GM18511 (cell line): ENCODE data around the gene CAND2.

Source experiments
- ATAC-seq: cut with Tn5 transposase; IDR thresholded peaks from one replicate; pipeline ENCODE4 v1.9.1; 2021; ENCODE audit warnings: mild to moderate bottlenecking, moderate library complexity; ENCODE audit not compliant: unreplicated experiment

CAND2 gene

DNA sequence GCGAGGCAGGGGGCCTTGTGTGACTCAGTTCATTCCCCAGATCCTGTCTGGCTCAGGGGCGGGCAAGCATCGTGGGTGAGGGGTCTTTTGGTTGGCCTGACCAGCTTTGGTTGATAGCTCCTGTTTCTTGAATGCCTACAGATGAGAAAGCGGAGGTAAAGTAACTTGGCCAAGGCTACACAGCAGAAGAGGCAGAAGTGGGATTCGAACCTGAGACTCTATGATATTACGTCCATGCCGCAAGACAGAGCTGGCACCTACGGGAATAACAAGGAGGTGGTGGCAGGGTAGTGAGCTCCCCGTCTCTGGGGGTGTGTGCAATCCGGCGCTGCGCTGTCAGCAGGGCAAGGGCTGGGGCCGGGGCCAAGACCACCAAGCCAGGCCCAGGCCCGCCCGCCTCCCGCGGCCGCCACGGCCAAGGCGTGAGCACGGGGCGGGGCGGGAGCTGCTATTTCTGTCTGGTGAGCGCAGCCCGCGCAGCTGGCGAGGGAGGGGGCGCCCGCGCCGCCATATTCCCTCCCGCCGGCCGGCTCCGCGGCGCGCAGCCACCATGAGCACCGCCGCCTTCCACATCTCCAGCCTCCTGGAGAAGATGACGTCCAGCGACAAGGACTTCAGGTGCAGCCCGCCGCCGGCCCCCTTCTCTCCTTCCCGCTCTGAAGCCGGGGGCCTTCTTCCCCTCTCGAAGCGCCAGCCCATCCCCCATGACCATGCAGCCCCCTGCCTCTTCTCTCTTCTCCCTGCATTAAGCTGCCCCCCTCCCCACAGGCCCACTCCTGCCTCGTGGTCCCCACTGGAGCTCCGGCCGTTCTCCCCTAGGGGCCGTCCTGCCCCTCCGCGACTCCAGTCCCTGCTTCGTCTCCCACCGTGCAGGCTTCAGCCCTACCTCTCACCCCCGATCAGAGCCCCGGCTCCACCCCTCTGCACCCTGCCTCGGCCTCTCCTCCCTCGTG lies at the start of gene CAND2:
TSS of gene CAND2 (plus strand) at position 510 of the 953 bp plus-strand sequence. CDS start at position 551, 41 bp downstream.
- ATAC-seq = no peak

DNA sequence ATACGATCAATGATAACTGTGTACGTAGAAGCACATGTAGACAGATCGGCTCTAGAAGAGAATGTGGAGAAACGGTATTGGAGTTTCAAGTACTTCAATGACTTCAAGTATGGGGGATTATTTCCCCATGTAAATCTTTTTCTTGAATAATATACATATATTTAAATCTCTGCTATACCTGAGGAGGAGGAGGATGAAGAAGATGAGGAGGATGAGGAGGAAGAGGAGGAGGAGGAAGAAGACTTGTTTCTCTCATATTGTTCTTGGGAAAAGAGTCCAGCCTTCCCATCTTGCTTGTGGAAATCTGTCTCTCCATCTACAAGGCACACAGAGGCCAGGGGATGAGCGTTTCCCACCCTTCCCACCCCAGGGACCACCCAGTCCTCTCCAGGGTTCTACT lies 48.0 kb upstream of the CAND2 start:
- no peak for ATAC-seq

- no peak for ATAC-seq
These were observed 46.3 kb upstream of the CAND2 start for GRCh38 chr3:12750223-12750622.

- no peak for ATAC-seq
These were observed 45.8 kb upstream of the CAND2 start for GRCh38 chr3:12750658-12751071.

- no peak for ATAC-seq
These were observed 44.9 kb upstream of the CAND2 start for GRCh38 chr3:12751571-12751970.

GRCh38 chr3:12752102-12752501 lies 44.4 kb upstream of the CAND2 start:
- ATAC-seq = no peak

- no peak for ATAC-seq
These were observed 43.7 kb upstream of the CAND2 start for GRCh38 chr3:12752809-12753208.

DNA sequence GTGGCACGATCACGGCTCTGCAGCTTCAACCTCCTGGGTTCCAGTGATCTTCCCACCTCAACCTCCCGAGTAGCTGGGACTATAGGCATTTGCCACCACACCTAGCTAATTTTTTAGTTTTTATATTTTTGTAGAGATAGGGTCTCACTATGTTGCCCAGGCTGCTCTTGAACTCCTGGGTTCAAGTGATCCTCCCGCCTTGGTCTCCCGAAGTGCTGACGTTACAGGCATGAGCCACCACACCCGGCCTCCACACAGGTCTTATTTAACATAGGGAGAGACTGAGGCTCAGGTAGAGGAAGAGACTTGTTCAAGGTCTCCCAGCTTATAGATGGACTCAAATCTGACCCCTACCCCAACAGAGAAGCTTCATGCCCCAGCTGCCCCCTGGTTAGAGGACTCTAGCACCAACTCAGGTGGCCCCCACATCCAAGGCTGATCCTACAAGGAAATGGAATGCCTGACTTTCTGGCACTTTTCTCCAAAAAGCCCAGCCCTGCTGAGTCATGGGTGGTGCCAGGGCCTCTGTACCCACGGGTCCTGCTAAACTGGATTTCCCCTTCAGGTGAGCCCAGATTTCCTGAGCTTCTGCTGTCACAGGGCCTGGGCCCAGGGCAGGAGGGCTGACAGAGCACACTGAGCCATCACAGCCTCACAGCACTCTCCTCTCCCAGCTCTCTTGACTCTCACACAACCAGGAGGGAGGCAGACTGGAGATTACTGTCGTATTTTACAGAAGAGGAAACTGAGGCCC lies 43.0 kb upstream of the CAND2 start:
- no peak for ATAC-seq

DNA sequence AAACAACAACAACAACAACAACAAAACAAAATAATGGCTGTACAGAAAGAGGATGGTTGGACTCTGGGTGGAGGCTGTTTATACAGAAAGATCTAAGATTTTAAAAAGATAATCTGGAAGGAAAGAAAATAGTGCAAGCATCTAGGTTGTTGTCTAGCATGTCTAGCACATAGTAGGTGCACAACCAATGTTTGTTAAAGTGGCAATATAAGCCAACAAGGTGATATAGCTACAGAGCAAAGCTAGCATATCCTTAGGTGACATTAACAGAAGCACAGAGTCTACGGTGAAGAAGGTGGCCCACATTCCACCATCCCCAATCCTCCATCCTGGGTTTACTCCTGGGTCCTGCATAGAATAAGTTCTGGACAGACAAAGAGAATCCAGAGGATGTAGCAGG lies 42.2 kb upstream of the CAND2 start:
- no peak for ATAC-seq

GRCh38 chr3:12755754-12756153 lies 40.7 kb upstream of the CAND2 start:
- no peak for ATAC-seq

- ATAC-seq = no peak
These were observed 40.3 kb upstream of the CAND2 start for GRCh38 chr3:12756175-12756574.

- ATAC-seq = no peak
These were observed 39.8 kb upstream of the CAND2 start for GRCh38 chr3:12756635-12757034.

DNA sequence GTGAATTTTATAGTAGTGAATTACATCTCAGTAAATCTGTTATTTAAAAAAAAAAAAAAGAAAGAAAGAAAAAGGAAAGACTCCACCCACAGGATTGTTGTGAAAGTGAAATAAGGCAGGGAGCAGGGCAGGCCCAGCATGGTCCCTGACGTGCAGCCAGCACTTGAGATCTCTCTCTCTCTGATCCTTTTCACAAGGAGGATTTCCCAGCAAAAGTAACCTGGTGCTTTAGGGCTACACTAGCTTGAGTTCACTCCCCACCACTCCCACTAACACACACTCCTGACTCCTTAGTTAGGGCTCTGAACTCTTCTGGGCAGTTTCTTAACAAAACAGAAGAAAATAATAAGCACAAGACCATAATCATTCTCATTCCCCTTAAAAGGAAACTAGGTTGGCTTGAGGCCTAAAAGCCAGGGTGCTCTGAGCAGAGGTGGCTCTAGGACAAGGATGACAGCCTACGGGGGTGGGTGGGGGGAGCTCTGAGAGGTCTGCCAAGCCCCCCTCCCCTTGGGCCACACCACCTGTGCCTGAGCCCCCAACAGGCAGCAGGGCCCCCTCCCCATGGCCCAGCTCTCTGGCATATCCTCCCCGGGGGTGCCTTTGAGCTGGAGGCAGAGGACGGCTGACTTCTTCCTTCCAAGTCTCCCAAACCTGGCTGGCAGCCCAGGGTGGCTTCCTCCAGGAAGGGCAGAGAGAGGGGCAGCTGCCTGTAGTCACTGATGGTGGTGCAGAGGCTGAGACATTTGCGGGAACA lies 38.3 kb upstream of the CAND2 start:
- peak; percentile 48 for ATAC-seq

DNA sequence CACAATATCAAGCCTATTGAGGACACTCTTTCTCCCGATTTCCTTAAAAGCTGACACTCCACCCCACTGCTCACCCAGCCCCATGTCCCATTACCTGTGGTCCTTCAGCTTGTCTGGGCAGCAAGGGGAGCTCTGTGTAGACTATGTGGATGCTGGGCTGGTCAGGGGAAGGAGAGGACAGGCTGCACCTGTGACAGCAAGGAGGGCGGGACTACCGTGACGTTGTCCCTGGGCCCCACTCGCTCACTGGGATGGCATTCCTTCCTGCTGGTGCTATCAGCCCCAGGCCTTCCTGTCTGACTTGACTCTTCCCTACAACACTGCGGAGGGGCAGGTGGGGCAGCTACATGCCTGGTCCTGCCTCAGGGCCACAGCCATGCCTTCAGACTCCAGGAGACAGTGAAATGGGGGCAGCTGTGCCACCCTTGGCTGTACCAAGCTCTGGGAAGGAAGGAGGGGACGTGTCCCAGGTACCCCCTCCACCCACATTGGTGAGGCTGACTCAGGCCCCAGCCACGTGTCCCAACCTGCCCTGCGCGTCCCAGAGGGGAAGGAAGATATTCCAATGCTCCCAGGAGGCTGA lies 37.3 kb upstream of the CAND2 start, which contains the start of gene TMEM40:
TSS of gene TMEM40 (minus strand) at position 163 of the 583 bp plus-strand sequence. CDS start 9,427 bp downstream, outside the sequence.
- ATAC-seq = no peak

DNA sequence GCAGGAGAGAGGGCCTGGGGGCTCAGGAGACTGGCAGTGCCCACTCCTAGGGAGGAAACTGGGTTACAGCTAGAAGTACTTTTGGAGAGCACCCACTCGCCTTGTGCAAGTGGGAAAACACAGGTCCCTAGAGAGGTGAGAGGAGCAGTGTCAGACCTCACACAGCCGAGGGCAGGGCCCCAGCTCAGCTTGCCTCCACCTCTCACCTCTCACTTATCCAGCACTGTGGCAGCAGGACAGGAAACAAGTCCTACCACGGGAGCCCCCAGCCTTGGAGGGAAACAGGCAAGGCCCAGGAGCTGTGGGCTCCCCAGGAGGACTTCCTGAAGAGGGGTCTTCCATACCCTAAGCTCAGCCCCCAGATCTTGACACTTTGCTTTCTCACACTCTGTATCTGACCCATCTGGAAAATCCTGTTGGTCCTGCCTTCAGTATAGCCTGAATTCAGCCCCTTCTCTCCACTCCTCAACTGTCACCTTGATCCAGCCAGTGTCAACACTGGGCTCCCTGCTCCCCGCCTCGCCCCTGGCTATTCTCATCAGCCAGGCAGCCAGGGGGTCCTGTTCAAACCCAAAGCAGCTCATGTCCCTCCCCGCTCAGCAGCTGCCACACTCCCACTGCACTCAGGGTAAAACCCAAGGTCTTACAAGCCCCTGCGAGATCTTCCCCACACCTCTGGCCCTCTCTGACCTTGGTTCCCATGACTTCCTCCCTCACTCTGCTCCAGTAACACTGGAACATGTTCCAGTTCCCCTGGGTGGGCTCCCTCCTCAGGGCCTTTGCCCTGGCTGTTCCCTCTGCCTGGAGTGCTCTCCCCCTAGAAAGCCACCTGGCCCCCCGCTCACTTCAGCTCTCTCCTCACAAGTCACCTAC lies 36.6 kb upstream of the CAND2 start:
- ATAC-seq = no peak

GRCh38 chr3:12764171-12764776 lies 32.2 kb upstream of the CAND2 start:
- no peak for ATAC-seq

DNA sequence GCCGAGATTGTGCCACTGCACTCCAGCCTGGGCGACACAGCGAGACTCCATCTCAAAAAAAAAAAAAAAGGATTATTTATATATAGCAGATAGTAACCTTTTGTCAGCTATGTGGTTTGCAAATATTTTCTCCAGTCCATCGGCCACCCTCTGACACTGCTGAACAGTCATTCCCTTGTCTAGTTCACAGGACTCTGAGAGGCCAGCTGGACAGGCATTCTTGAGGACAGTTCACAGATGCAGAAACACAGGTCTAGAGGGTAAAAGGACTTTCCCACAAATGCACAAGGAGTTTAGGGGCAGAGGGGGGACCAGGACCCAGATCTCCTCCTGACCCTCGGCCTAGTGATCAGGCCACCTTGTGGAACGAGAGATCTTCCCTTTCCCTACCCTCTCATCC lies 29.9 kb upstream of the CAND2 start:
- ATAC-seq = no peak

- ATAC-seq = no peak
These were observed 27.6 kb upstream of the CAND2 start for GRCh38 chr3:12768579-12769527.
